HepG2 (cell line): ENCODE measurements around the gene CASKIN2. TPM values are rescaled to one million over a fixed set of nuclear protein-coding genes. Genes with fewer than 3 reads are reported as not detected.

Experiments
- AHDC1 ChIP-seq: sonication (generic); formaldehyde crosslinking; IDR thresholded peaks from 2 replicates; pipeline ENCODE4 v1.5.1; 2020; ENCODE audit warnings: mild to moderate bottlenecking, missing genetic modification reagents, borderline replicate concordance
- CHCHD3 ChIP-seq: sonication (generic); formaldehyde crosslinking; IDR thresholded peaks from 2 replicates; pipeline ENCODE4 v1.8.0; 2022; ENCODE audit warnings: mild to moderate bottlenecking, missing genetic modification reagents, moderate library complexity
- GMEB2 ChIP-seq: IDR thresholded peaks from 2 replicates; pipeline ENCODE4 v1.6.1; 2016; ENCODE audit warnings: missing biosample characterization, missing genetic modification reagents, low read depth
- KMT2A ChIP-seq: sonication (generic); formaldehyde crosslinking; IDR thresholded peaks from 2 replicates; pipeline ENCODE4 v1.4.0; 2020; ENCODE audit warnings: missing genetic modification reagents
- PBX3 ChIP-seq: sonication (generic); formaldehyde crosslinking; IDR thresholded peaks from 2 replicates; pipeline ENCODE4 v1.8.1; 2023; ENCODE audit warnings: missing genetic modification reagents, inconsistent platforms, borderline replicate concordance
- PHB2 ChIP-seq: fragments of 450-650 bp; IDR thresholded peaks from 2 replicates; pipeline ENCODE4 v1.6.1; 2018; ENCODE audit not compliant: partially characterized antibody
- SIX1 ChIP-seq: sonication (generic); formaldehyde crosslinking; IDR thresholded peaks from 2 replicates; pipeline ENCODE4 v1.4.0; 2020; ENCODE audit warnings: missing genetic modification reagents, borderline replicate concordance
- SRSF9 ChIP-seq: fragments of 200-400 bp; formaldehyde crosslinking; IDR thresholded peaks from 2 replicates; pipeline ENCODE4 v1.6.1; 2018; ENCODE audit warnings: borderline replicate concordance, mild to moderate bottlenecking, low read depth, low read length; ENCODE audit not compliant: insufficient read depth, poor library complexity, severe bottlenecking
- SRY ChIP-seq: sonication (generic); formaldehyde crosslinking; IDR thresholded peaks from 2 replicates; pipeline ENCODE4 v1.8.0; 2022; ENCODE audit warnings: mild to moderate bottlenecking, missing genetic modification reagents
- U2AF1 ChIP-seq: fragments of 200-400 bp; formaldehyde crosslinking; optimal IDR thresholded peaks from 2 replicates; pipeline ENCODE3; 2017; ENCODE audit warnings: mild to moderate bottlenecking, low read depth, low read length
- ZBTB42 ChIP-seq: sonication (generic); formaldehyde crosslinking; IDR thresholded peaks from 2 replicates; pipeline ENCODE4 v1.5.0; 2020; ENCODE audit warnings: mild to moderate bottlenecking, missing genetic modification reagents
- ZNF24 ChIP-seq: fragments of 450-650 bp; IDR thresholded peaks from 2 replicates; pipeline ENCODE4 v1.6.1; 2017; ENCODE audit warnings: antibody characterized with exemption, mild to moderate bottlenecking
- ZNF251 ChIP-seq: sonication (generic); formaldehyde crosslinking; IDR thresholded peaks from 2 replicates; pipeline ENCODE4 v1.9.0; 2021; ENCODE audit warnings: mild to moderate bottlenecking, missing genetic modification reagents
- ZNF276 ChIP-seq: sonication (generic); formaldehyde crosslinking; IDR thresholded peaks from 2 replicates; pipeline ENCODE4 v1.4.0; 2020; ENCODE audit warnings: mild to moderate bottlenecking, low read depth, missing genetic modification reagents
- ZNF709 ChIP-seq: sonication (generic); formaldehyde crosslinking; IDR thresholded peaks from 2 replicates; pipeline ENCODE4 v1.5.0; 2020; ENCODE audit warnings: mild to moderate bottlenecking, missing genetic modification reagents
- ZNF761 ChIP-seq: sonication (generic); formaldehyde crosslinking; conservative IDR thresholded peaks from 2 replicates; pipeline ENCODE4 v1.4.0; 2020; ENCODE audit warnings: mild to moderate bottlenecking, missing genetic modification reagents
- polyA plus RNA-seq, 8 experiments: library from polyadenylated mRNA; depleted of rRNA in 3 of 8; stranded (reverse) in 7 of 8; unstranded in 1 of 8; fragments of >200 nt; fragmentation: Illumina TruSeq in 4 of 8; extraction: Trizol in 4 of 8; gene quantifications; 2 replicates each; pipeline versions ENCODE4 v1.2.1 to v1.2.3, GENCODE V29; 2011 to 2016; ENCODE audit warnings: low read depth in 4 of 8, missing spikeins in 1 of 8, mixed read lengths in 1 of 8; ENCODE audit not compliant: insufficient read depth in 1 of 8
- total RNA-seq, 5 experiments: library from RNA; depleted of rRNA; stranded (reverse); fragments of >200 nt; fragmentation: Illumina TruSeq; extraction: Trizol; gene quantifications; 2 replicates each; pipeline ENCODE4 v1.2.3, GENCODE V29; 2016; ENCODE audit warnings: low read depth in 1 of 5

Gene CASKIN2
- total and polyA plus RNA-seq, 2 of the 13 experiments (the other 11 are each of a cell fraction or from before 2014, with no cell fraction given), result 5.2 to 7.8 TPM

- TF ChIP-seq PBX3, result no peak
- TF ChIP-seq SIX1 (CRISPR knock-in tag), result no peak
- peak; percentile 45; the same call in 1 of the 2 replicates for TF ChIP-seq AHDC1 (CRISPR knock-in tag)
- TF ChIP-seq ZNF761 (CRISPR knock-in tag), result no peak
- peak; percentile 86; the same call in 1 of the 2 replicates for TF ChIP-seq CHCHD3
- TF ChIP-seq ZBTB42 (CRISPR knock-in tag), result peak; percentile 65; the same call in 1 of the 2 replicates
- TF ChIP-seq ZNF24, result no peak
- TF ChIP-seq SRSF9, result no peak
- TF ChIP-seq PHB2, result no peak
- 0 out of 2 replicates have a peak, but pooled peaks have one; percentile 23 for TF ChIP-seq KMT2A (CRISPR knock-in tag)
- peak; percentile 70 for TF ChIP-seq U2AF1
- TF ChIP-seq ZNF709, result no peak; the same call in 1 of the 2 replicates
- TF ChIP-seq ZNF251, result no peak
- no peak; the same call in 1 of the 2 replicates for TF ChIP-seq ZNF276 (CRISPR knock-in tag)
- no peak for TF ChIP-seq GMEB2 (CRISPR knock-in tag)
- TF ChIP-seq SRY (CRISPR knock-in tag), result peak; percentile 61; the same call in 1 of the 2 replicates
Measured at GRCh38 chr17:75511610-75512575, 3.4 kb downstream of the CASKIN2 start (continued).
